HL-60 (cell line): Measurements from ENCODE around the gene AIF1.
A peak's percentile ranks its signal among the peaks of the same experiment; 100 is the strongest.

Experiments used
- DNase-seq, 2 experiments: peaks; one replicate each; pipeline ENCODE4 v3.0.0-alpha.2; 2010 to 2020; ENCODE audit warnings: low read depth in 1 of 2, low spot score in 1 of 2
- H3K27ac ChIP-seq: fragments of 250-450 bp; sonication (Bioruptor Pico); replicated peaks from 2 replicates; pipeline ENCODE4 v1.5.1; 2020; ENCODE audit warnings: mild to moderate bottlenecking, moderate library complexity
- H3K27me3 ChIP-seq: fragments of 250-450 bp; sonication (Bioruptor Pico); 2 replicates; pipeline ENCODE4 v1.5.1; 2021; ENCODE audit warnings: mild to moderate bottlenecking, moderate library complexity; ENCODE audit not compliant: insufficient read depth, poor library complexity, severe bottlenecking
- H3K4me3 ChIP-seq: replicated peaks from 2 replicates; pipeline ENCODE4 v1.5.1; 2011; ENCODE audit warnings: mild to moderate bottlenecking, control low read depth, low read length; ENCODE audit not compliant: insufficient read depth
- CTCF ChIP-seq: IDR thresholded peaks from one replicate; pipeline ENCODE4 v1.5.1; 2011; ENCODE audit warnings: low read length, control low read depth, inconsistent platforms; ENCODE audit not compliant: insufficient read depth
- GABPA ChIP-seq: IDR thresholded peaks from 2 replicates; pipeline ENCODE4 v1.6.1; 2012; ENCODE audit warnings: low read depth
- POLR2AphosphoS5 ChIP-seq: IDR thresholded peaks from 2 replicates; pipeline ENCODE4 v1.6.1; 2012; ENCODE audit warnings: low read depth
- REST ChIP-seq: IDR thresholded peaks from 2 replicates; pipeline ENCODE4 v1.6.1; 2012; ENCODE audit warnings: low read depth; ENCODE audit not compliant: insufficient replicate concordance
- SPI1 ChIP-seq: IDR thresholded peaks from 2 replicates; pipeline ENCODE4 v1.6.1; 2012; ENCODE audit warnings: low read depth, mild to moderate bottlenecking, borderline replicate concordance

AIF1 gene

DNA sequence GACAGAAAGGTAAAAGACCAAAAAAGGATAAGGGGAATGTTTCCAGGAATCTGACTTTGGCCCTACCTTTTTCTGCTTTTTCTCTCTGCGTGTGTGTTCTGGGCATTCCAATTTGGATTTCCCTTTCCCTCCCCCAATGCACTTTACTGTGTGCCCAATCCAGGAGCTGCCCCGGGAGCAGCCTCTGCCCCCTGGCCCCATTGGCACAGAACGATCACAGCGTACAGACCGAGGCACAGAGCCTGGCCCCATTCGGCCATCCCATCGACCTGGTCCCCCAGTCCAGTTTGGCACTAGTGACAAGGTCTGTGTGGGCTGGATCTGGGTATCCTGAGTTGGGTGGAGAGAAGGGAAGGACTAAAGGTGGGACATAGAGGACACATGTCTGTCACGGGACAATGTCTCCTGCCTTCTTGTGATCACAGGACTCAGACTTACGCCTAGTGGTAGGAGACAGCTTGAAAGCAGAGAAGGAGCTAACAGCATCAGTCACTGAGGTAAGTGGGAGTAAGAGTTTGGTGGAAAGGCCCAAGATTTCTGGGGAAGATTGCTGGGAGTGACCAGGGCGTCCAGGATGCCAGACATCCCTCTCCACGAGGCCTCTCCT is 20.0 kb downstream of the AIF1 start:
- TF ChIP-seq SPI1 = no peak
- Histone ChIP-seq H3K27ac (no peak overlapping the region), H3K27me3 (no peaks in the 10 kb centered on the region), H3K4me3 (no peak overlapping the region)
- DNase-seq = no peak

DNA sequence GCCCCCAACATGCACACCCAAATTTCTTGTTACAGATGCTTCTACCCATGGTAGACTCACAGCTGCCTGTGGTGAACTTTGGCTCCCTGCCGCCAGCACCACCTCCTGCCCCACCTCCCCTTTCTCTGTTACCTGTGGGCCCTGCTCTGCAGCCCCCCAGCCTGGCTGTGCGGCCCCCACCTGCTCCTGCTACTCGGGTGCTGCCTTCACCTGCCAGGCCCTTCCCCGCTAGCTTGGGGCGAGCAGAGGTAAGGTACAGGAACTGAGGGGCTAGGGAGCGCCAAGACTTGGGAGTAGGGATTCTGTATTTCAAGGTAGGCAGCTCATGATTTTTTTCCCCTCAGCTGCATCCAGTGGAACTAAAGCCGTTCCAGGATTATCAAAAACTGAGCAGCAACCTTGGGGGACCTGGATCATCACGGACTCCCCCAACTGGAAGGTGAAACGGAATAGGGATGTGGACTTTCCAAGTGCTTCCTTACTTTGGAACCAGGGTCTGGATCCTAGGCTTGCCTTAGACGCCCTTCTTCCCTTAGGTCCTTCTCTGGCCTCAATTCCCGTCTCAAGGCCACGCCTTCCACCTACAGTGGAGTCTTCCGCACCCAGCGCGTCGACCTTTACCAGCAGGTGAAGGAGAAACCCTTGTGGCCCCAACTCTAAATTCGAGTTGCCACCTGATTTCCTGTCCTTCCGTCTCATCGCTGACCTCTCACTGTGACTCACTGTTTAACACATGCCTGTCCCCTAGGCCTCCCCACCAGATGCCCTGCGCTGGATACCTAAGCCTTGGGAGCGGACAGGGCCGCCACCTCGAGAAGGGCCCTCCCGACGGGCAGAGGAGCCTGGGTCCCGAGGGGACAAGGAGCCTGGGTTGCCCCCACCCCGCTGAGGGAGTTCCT is 21.9 kb downstream of the AIF1 start:
- TF ChIP-seq SPI1 = no peak
- TF ChIP-seq POLR2AphosphoS5 = no peak
- no peak for TF ChIP-seq CTCF
- no peak for TF ChIP-seq REST
- TF ChIP-seq GABPA = no peak
- Histone ChIP-seq H3K4me3 (no peak overlapping the region), H3K27ac (no peak overlapping the region), H3K27me3 (no peaks in the 10 kb centered on the region)
- DNase-seq = no peak

DNA sequence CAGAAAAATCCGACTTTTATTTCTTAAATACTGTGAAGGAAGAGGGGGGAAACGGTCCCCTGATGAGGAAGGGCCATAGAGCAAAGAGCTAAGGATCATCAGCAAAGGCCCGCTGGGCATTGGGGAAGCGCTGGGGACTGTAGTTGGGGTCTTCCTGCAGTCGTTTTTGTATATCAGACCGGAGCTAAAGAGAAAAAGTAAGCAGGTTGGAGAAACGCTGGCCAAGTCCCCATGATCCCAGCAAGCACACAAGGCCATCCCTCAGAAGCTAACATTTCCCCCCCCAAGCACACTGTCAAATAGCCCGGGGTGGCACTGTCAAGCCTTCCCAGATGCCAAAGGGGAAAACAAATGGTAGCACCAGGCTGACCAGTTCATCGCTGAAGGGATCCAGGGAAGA is 24.0 kb downstream of the AIF1 start:
- TF ChIP-seq REST (no peak), POLR2AphosphoS5 (no peak), SPI1 (no peak), CTCF (no peak), GABPA (no peak)
- Histone ChIP-seq H3K4me3 (no peak overlapping the region), H3K27me3 (no peaks in the 10 kb centered on the region), H3K27ac (peak overlapping the region; percentile 1; the same call in 1 of the 2 replicates)
- no peak for DNase-seq

DNA sequence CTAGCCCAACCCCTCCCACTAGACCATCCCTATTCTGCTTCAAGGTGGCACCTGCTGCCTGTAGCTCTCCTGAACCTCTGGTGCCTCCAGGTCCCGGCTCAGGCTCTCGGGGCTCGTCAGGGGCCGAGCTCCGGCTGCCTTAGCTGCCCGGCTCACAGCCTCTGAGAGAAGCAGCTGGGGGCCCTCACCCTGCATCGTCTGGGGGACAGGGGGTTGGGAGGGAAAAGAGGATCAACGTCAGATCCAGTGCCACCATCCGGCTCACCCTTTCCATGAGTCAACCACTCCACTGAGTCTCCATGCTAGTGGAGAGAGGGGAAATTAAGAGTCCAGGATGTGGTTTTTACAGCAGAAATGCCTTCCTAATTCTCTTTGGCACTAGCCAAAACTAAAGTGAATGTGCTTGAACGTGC is 24.4 kb downstream of the AIF1 start:
- H3K27me3 ChIP-seq = no peaks in the 10 kb centered on the region
- no peak for TF ChIP-seq REST
- DNase-seq = no peak
- H3K4me3 ChIP-seq = no peak overlapping the region
- peak overlapping the region; percentile 1; the same call in 1 of the 2 replicates for H3K27ac ChIP-seq
